SU-DHL-6 (cell line): Measurements from ENCODE around the gene BCKDHB.

Experiments used
- CTCF ChIP-seq: fragments of 200-600 bp; sonication (generic); IDR thresholded peaks from one replicate; pipeline ENCODE4 v1.5.1; 2017; ENCODE audit warnings: antibody characterized with exemption, mild to moderate bottlenecking, low read length, moderate library complexity; ENCODE audit not compliant: insufficient read depth, poor library complexity, severe bottlenecking
- EZH2phosphoT487 ChIP-seq: fragments of 200-600 bp; sonication (generic), shearing (Covaris generic); conservative IDR thresholded peaks from 2 replicates; pipeline ENCODE4 v1.6.1; 2018; ENCODE audit warnings: mild to moderate bottlenecking, antibody characterized with exemption, low read length, moderate library complexity, mixed read lengths

GRCh38 chr6:80161434-80161833 is 55.0 kb downstream of the BCKDHB start:
- TF ChIP-seq CTCF: no peak
- TF ChIP-seq EZH2phosphoT487: no peak
